DND-41 (cell line): ENCODE results near the gene SLC10A7.

Experiments
- ATAC-seq: fragments of 200-7000 bp; cut with Tn5 transposase; 3 replicates; pipeline ENCODE4 v1.9.1; 2021; ENCODE audit warnings: low read depth; ENCODE audit not compliant: insufficient read depth
- DNase-seq: peaks from one replicate; pipeline ENCODE4 v3.0.0-alpha.2; 2020
- H2AFZ ChIP-seq: 2 replicates; pipeline ENCODE4 v1.6.0; 2012; ENCODE audit warnings: low read depth, low read length
- H3K27ac ChIP-seq: 2 replicates; pipeline ENCODE4 v1.5.1; 2012; ENCODE audit warnings: low read length, inconsistent platforms
- H3K27me3 ChIP-seq: fragments of 200-600 bp; sonication (generic); 2 replicates; pipeline ENCODE4 v1.6.0; 2012; ENCODE audit warnings: low read length, mild to moderate bottlenecking, inconsistent platforms; ENCODE audit not compliant: insufficient read depth, poor library complexity
- H3K36me3 ChIP-seq: 2 replicates; pipeline ENCODE4 v1.5.1; 2012; ENCODE audit warnings: low read length, inconsistent platforms; ENCODE audit not compliant: insufficient read depth
- H3K4me1 ChIP-seq: 2 replicates; pipeline ENCODE4 v1.5.1; 2012; ENCODE audit warnings: mild to moderate bottlenecking, low read length; ENCODE audit not compliant: insufficient read depth
- H3K4me2 ChIP-seq: 2 replicates; pipeline ENCODE4 v1.6.0; 2012; ENCODE audit warnings: mild to moderate bottlenecking, moderate library complexity, low read length, inconsistent platforms; ENCODE audit not compliant: insufficient read depth
- H3K4me3 ChIP-seq, 2 experiments: fragments of 200-600 bp in 1 of 2; shearing (Covaris generic) in 1 of 2; 2 replicates each; pipeline ENCODE4 v1.5.1; 2012 to 2016; ENCODE audit warnings: inconsistent platforms in 2 of 2, low read length in 2 of 2, mild to moderate bottlenecking in 2 of 2, low read depth in 1 of 2, moderate library complexity in 1 of 2
- H3K79me2 ChIP-seq: 2 replicates; pipeline ENCODE4 v1.6.0; 2012; ENCODE audit warnings: low read length, inconsistent platforms; ENCODE audit not compliant: insufficient read depth
- H3K9ac ChIP-seq: 2 replicates; pipeline ENCODE4 v1.6.0; 2012; ENCODE audit warnings: low read depth, mild to moderate bottlenecking, inconsistent platforms, low read length, moderate library complexity
- H3K9me3 ChIP-seq: 2 replicates; pipeline ENCODE4 v1.5.1; 2012; ENCODE audit warnings: low read length, moderate library complexity, mild to moderate bottlenecking, inconsistent platforms; ENCODE audit not compliant: insufficient read depth, severe bottlenecking
- H4K20me1 ChIP-seq: 2 replicates; pipeline ENCODE4 v1.6.0; 2012; ENCODE audit warnings: low read length; ENCODE audit not compliant: insufficient read depth
- CTCF ChIP-seq: IDR thresholded peaks from 2 replicates; pipeline ENCODE4 v1.5.1; 2012; ENCODE audit warnings: borderline replicate concordance, low read length, moderate library complexity, mild to moderate bottlenecking; ENCODE audit not compliant: poor library complexity, severe bottlenecking; ENCODE audit errors: extremely low read depth
- EZH2 ChIP-seq: IDR thresholded peaks from 3 replicates; pipeline ENCODE4 v1.6.1; 2012; ENCODE audit warnings: borderline replicate concordance, low read depth, mild to moderate bottlenecking, moderate library complexity, low read length, inconsistent platforms; ENCODE audit not compliant: severe bottlenecking

SLC10A7 gene

GRCh38 chr4:146265950-146266490 lies 255.7 kb downstream of the SLC10A7 start:
- no peak overlapping the region for H3K9ac ChIP-seq
- TF ChIP-seq CTCF (no peak), EZH2 (no peak)
- H3K4me3 ChIP-seq: no peak overlapping the region
- H2AFZ ChIP-seq: no peak overlapping the region
- H3K36me3 ChIP-seq: no peaks in the 10 kb centered on the region
- DNase-seq: no peak
- H3K9me3 ChIP-seq: no peaks in the 10 kb centered on the region
- H3K4me2 ChIP-seq: no peak overlapping the region
- no peak overlapping the region for H3K27ac ChIP-seq
- no peaks in the 10 kb centered on the region for H3K79me2 ChIP-seq
- H3K27me3 ChIP-seq: no peaks in the 10 kb centered on the region
- H3K4me1 ChIP-seq: no peaks in the 10 kb centered on the region
- no peaks in the 10 kb centered on the region for H4K20me1 ChIP-seq
- no peak for ATAC-seq

- ATAC-seq: no peak
Measured at GRCh38 chr4:146263793-146264192, 257.9 kb downstream of the SLC10A7 start.

GRCh38 chr4:146261041-146261440 lies 260.7 kb downstream of the SLC10A7 start:
- H3K9me3 ChIP-seq: no peaks in the 10 kb centered on the region
- no peak overlapping the region for H3K9ac ChIP-seq
- H3K79me2 ChIP-seq: no peaks in the 10 kb centered on the region
- ATAC-seq (no peak), DNase-seq (no peak)
- no peak for TF ChIP-seq EZH2
- no peak for TF ChIP-seq CTCF
- H3K27ac ChIP-seq: no peak overlapping the region
- no peaks in the 10 kb centered on the region for H4K20me1 ChIP-seq
- H2AFZ ChIP-seq: no peak overlapping the region
- H3K36me3 ChIP-seq: peaks cover 6% of the 10 kb centered on the region
- no peaks in the 10 kb centered on the region for H3K27me3 ChIP-seq
- no peaks in the 10 kb centered on the region for H3K4me1 ChIP-seq
- H3K4me2 ChIP-seq: no peak overlapping the region
- no peak overlapping the region for H3K4me3 ChIP-seq

More at GRCh38 chr4:146263793-146264192, 257.9 kb downstream of the SLC10A7 start:
- no peak for TF ChIP-seq EZH2
- no peak for TF ChIP-seq CTCF
- Histone ChIP-seq H2AFZ (no peak overlapping the region), H3K4me1 (no peaks in the 10 kb centered on the region), H3K27me3 (no peaks in the 10 kb centered on the region), H3K4me3 (no peak overlapping the region), H3K9ac (no peak overlapping the region), H3K36me3 (no peaks in the 10 kb centered on the region), H3K4me2 (no peak overlapping the region), H3K27ac (no peak overlapping the region), H3K79me2 (no peaks in the 10 kb centered on the region), H4K20me1 (no peaks in the 10 kb centered on the region), H3K9me3 (no peaks in the 10 kb centered on the region)
- DNase-seq: no peak

- Histone ChIP-seq H3K4me3 (no peak overlapping the region), H3K9ac (no peak overlapping the region), H2AFZ (no peak overlapping the region), H3K27ac (no peak overlapping the region), H3K9me3 (no peaks in the 10 kb centered on the region), H3K27me3 (no peaks in the 10 kb centered on the region), H3K4me1 (no peaks in the 10 kb centered on the region), H3K79me2 (no peaks in the 10 kb centered on the region), H4K20me1 (no peaks in the 10 kb centered on the region), H3K4me2 (no peak overlapping the region), H3K36me3 (peaks cover 6% of the 10 kb centered on the region)
- no peak for TF ChIP-seq EZH2
- no peak for TF ChIP-seq CTCF
- DNase-seq (no peak), ATAC-seq (no peak)
Measured at GRCh38 chr4:146260521-146260920, 261.2 kb downstream of the SLC10A7 start.
